ENCODE results near the gene CAMP. TPM values are rescaled to one million over a fixed set of nuclear protein-coding genes. Genes with fewer than 3 reads are reported as not detected.
A peak's percentile ranks its signal among the peaks of the same experiment; 100 is the strongest.

CAMP gene
- total RNA-seq, 1 experiment from 2014 or later, result not detected

GRCh38 chr3:48186631-48187300, 36.5 kb upstream of the CAMP start:
- intact Hi-C loops (cut with micrococcal nuclease; ENCODE audit: unreplicated experiment), result loop anchor here (5.0 kb wide), 2 partner anchors 251 to 371 kb away; partner anchors contain the start of gene PFKFB4
- no peaks in the 10 kb centered on the region for H3K27me3 ChIP-seq (replicated peaks; ENCODE audit: control insufficient read depth, insufficient read depth, low read length)
- BruUV-seq (replicated peaks), result no TSS peak
- peak overlapping the region; percentile 95 for H3K4me3 ChIP-seq (ENCODE audit: low read depth, low read length)
- peaks cover 9% of the 10 kb centered on the region; the same call in 1 of the 2 replicates for H3K4me1 ChIP-seq
- no peak for TF ChIP-seq CTCF (IDR thresholded peaks at IDR 0.05; ENCODE audit: insufficient read depth in 1 of 2, low read depth in 1 of 2, low read length in 1 of 2, severe bottlenecking in 1 of 2, unreplicated experiment in 1 of 2)
- H3K27me3 Mint-ChIP-seq (ENCODE audit: insufficient read depth, unreplicated experiment), result no peaks in the 10 kb centered on the region
- POLR2A ChIA-PET, result no interaction called here
- H3K36me3 ChIP-seq (ENCODE audit: control insufficient read depth, insufficient read depth, low read length), result no peaks in the 10 kb centered on the region; the same call in none of the 2 replicates
- peaks cover 6% of the 10 kb centered on the region for H3K4me1 Mint-ChIP-seq (ENCODE audit: low read depth, unreplicated experiment)
- H3K4me3 Mint-ChIP-seq (ENCODE audit: unreplicated experiment), result peak overlapping the region; percentile 95
- no peaks in the 10 kb centered on the region for H3K9me3 ChIP-seq
- H3K9me3 Mint-ChIP-seq (ENCODE audit: unreplicated experiment), result no peaks in the 10 kb centered on the region
- no peak for DNase-seq
- peaks cover 56% of the 10 kb centered on the region for H3K36me3 Mint-ChIP-seq (ENCODE audit: insufficient read depth, unreplicated experiment)
- CTCF ChIA-PET, result interaction anchor here (0.5 kb wide), 1 partner anchor 11 kb away, joined by 6 read pairs; no protein-coding TSS in a partner anchor
- peak overlapping the region; percentile 90 for H3K27ac Mint-ChIP-seq (ENCODE audit: unreplicated experiment)

- Mint-ChIP-seq H3K4me3 (ENCODE audit: unreplicated experiment) (peak overlapping the region; percentile 95), H3K4me1 (ENCODE audit: low read depth, unreplicated experiment) (peaks cover 6% of the 10 kb centered on the region), H3K27ac (ENCODE audit: unreplicated experiment) (peak overlapping the region; percentile 90), H3K36me3 (ENCODE audit: insufficient read depth, unreplicated experiment) (peaks cover 51% of the 10 kb centered on the region), H3K27me3 (ENCODE audit: insufficient read depth, unreplicated experiment) (no peaks in the 10 kb centered on the region), H3K9me3 (ENCODE audit: unreplicated experiment) (no peaks in the 10 kb centered on the region)
- peak overlapping the region; percentile 95 for H3K4me3 ChIP-seq (ENCODE audit: low read depth, low read length)
- DNase-seq, result no peak
- H3K9me3 ChIP-seq, result no peaks in the 10 kb centered on the region
- H3K4me1 ChIP-seq, result peaks cover 9% of the 10 kb centered on the region; the same call in 1 of the 2 replicates
- H3K36me3 ChIP-seq (ENCODE audit: control insufficient read depth, insufficient read depth, low read length), result no peaks in the 10 kb centered on the region; the same call in none of the 2 replicates
- ChIA-PET POLR2A (interaction anchor here (0.6 kb wide), 2 partner anchors 102 to 1163 kb away, joined by 5 read pairs; no protein-coding TSS in a partner anchor), CTCF (interaction anchor here (0.5 to 1.4 kb wide), 3 partner anchors 11 to 238 kb away, joined by 3 to 6 read pairs (median 4); no protein-coding TSS in a partner anchor)
- H3K27me3 ChIP-seq (replicated peaks; ENCODE audit: control insufficient read depth, insufficient read depth, low read length), result no peaks in the 10 kb centered on the region
- intact Hi-C loops (cut with micrococcal nuclease; ENCODE audit: unreplicated experiment), result loop anchor here (5.0 kb wide), 2 partner anchors 250 to 370 kb away; partner anchors contain the start of gene PFKFB4
- BruUV-seq (replicated peaks), result no TSS peak
- no peak for TF ChIP-seq CTCF (IDR thresholded peaks at IDR 0.05; ENCODE audit: insufficient read depth in 1 of 2, low read depth in 1 of 2, low read length in 1 of 2, severe bottlenecking in 1 of 2, unreplicated experiment in 1 of 2)
Measured at GRCh38 chr3:48187301-48187578, 36.1 kb upstream of the CAMP start.

- Mint-ChIP-seq H3K27ac (ENCODE audit: unreplicated experiment) (peak overlapping the region; percentile 90), H3K4me3 (ENCODE audit: unreplicated experiment) (peak overlapping the region; percentile 95), H3K9me3 (ENCODE audit: unreplicated experiment) (no peaks in the 10 kb centered on the region), H3K36me3 (ENCODE audit: insufficient read depth, unreplicated experiment) (peaks cover 47% of the 10 kb centered on the region), H3K27me3 (ENCODE audit: insufficient read depth, unreplicated experiment) (no peaks in the 10 kb centered on the region), H3K4me1 (ENCODE audit: low read depth, unreplicated experiment) (peaks cover 6% of the 10 kb centered on the region)
- CTCF ChIA-PET, result interaction anchor here (0.5 to 1.8 kb wide), 6 partner anchors 10 to 933 kb away, joined by 3 to 14 read pairs (median 4); partner anchors contain the start of genes PFKFB4 and USP19
- no peaks in the 10 kb centered on the region; the same call in none of the 2 replicates for H3K36me3 ChIP-seq (ENCODE audit: control insufficient read depth, insufficient read depth, low read length)
- peak overlapping the region; percentile 95 for H3K4me3 ChIP-seq (ENCODE audit: low read depth, low read length)
- no peak for TF ChIP-seq CTCF (IDR thresholded peaks at IDR 0.05; ENCODE audit: insufficient read depth in 1 of 2, low read depth in 1 of 2, low read length in 1 of 2, severe bottlenecking in 1 of 2, unreplicated experiment in 1 of 2)
- no peaks in the 10 kb centered on the region for H3K27me3 ChIP-seq (replicated peaks; ENCODE audit: control insufficient read depth, insufficient read depth, low read length)
- no TSS peak for BruUV-seq (replicated peaks)
- DNase-seq, result peak; percentile 42 to 80
- intact Hi-C loops (cut with micrococcal nuclease; ENCODE audit: unreplicated experiment), result loop anchor here (5.0 kb wide), 2 partner anchors 250 to 370 kb away; partner anchors contain the start of gene PFKFB4
- POLR2A ChIA-PET, result interaction anchor here (0.5 to 1.3 kb wide), 8 partner anchors 61 to 1163 kb away, joined by 3 to 10 read pairs (median 4); partner anchors contain the start of gene ATRIP
- H3K9me3 ChIP-seq, result no peaks in the 10 kb centered on the region
- peaks cover 9% of the 10 kb centered on the region; the same call in 1 of the 2 replicates for H3K4me1 ChIP-seq
Measured at GRCh38 chr3:48187579-48188265, 35.6 kb upstream of the CAMP start.
